Muscle layer of colon (tissue), 2 donors: Measurements from ENCODE around the gene BATF3.

ENCODE experiments used
- H3K27ac ChIP-seq: one replicate; pipeline ENCODE4 v1.7.0; 2013; ENCODE audit warnings: low read depth, mild to moderate bottlenecking, low read length, moderate library complexity
- H3K27me3 ChIP-seq, 2 donors: one replicate each; pipeline ENCODE4 v1.7.0; 2013; ENCODE audit warnings: low read length in 2 of 2, mild to moderate bottlenecking in 2 of 2; ENCODE audit not compliant: insufficient read depth in 2 of 2, control insufficient read depth in 1 of 2
- H3K36me3 ChIP-seq: one replicate; pipeline ENCODE4 v1.7.0; 2013; ENCODE audit warnings: mild to moderate bottlenecking, low read length; ENCODE audit not compliant: insufficient read depth
- H3K4me1 ChIP-seq: one replicate; pipeline ENCODE4 v1.7.0; 2013; ENCODE audit warnings: mild to moderate bottlenecking, low read length; ENCODE audit not compliant: insufficient read depth
- H3K4me3 ChIP-seq, 2 donors: one replicate each; pipeline ENCODE4 v1.7.0; 2013; ENCODE audit warnings: low read length in 2 of 2, low read depth in 1 of 2, mild to moderate bottlenecking in 1 of 2, moderate library complexity in 1 of 2
- H3K9ac ChIP-seq: one replicate; pipeline ENCODE4 v1.7.0; 2013; ENCODE audit warnings: low read length
- H3K9me3 ChIP-seq: one replicate; pipeline ENCODE4 v1.7.0; 2013; ENCODE audit warnings: mild to moderate bottlenecking, low read length
- donor health status: abdominal sarcoma.
- donor health status: Adenocarcinoma of cecum.

Gene BATF3

GRCh38 chr1:212689758-212690529 is 9.7 kb downstream of the BATF3 start:
- no peaks in the 10 kb centered on the region for H3K36me3 ChIP-seq
- peaks cover 0 to 6% of the 10 kb centered on the region in 2 donors for H3K27me3 ChIP-seq

GRCh38 chr1:212689196-212689725 is 10.4 kb downstream of the BATF3 start:
- Histone ChIP-seq H3K9me3 (no peaks in the 10 kb centered on the region), H3K27ac (no peak overlapping the region), H3K4me1 (no peaks in the 10 kb centered on the region), H3K9ac (no peak overlapping the region), H3K4me3 (no peak overlapping the region), H3K27me3 (no peaks in the 10 kb centered on the region), H3K36me3 (no peaks in the 10 kb centered on the region)

More at GRCh38 chr1:212689758-212690529, 9.7 kb downstream of the BATF3 start:
- Histone ChIP-seq H3K9me3 (no peaks in the 10 kb centered on the region), H3K4me1 (no peaks in the 10 kb centered on the region), H3K4me3 (no peak overlapping the region), H3K27ac (no peak overlapping the region), H3K9ac (no peak overlapping the region)

GRCh38 chr1:212688341-212689047 is 11.1 kb downstream of the BATF3 start:
- H3K9me3 ChIP-seq = no peaks in the 10 kb centered on the region
- H3K4me1 ChIP-seq = no peaks in the 10 kb centered on the region
- H3K4me3 ChIP-seq = no peak overlapping the region
- no peaks in the 10 kb centered on the region for H3K36me3 ChIP-seq
- no peaks in the 10 kb centered on the region for H3K27me3 ChIP-seq
- no peak overlapping the region for H3K27ac ChIP-seq
- no peak overlapping the region for H3K9ac ChIP-seq

- no peak overlapping the region for H3K9ac ChIP-seq
- no peaks in the 10 kb centered on the region for H3K4me1 ChIP-seq
- no peaks in the 10 kb centered on the region for H3K9me3 ChIP-seq
- H3K27me3 ChIP-seq = no peaks in the 10 kb centered on the region
- H3K4me3 ChIP-seq = no peak overlapping the region
- H3K27ac ChIP-seq = no peak overlapping the region
- no peaks in the 10 kb centered on the region for H3K36me3 ChIP-seq
These were observed 11.8 kb downstream of the BATF3 start for GRCh38 chr1:212687811-212688210.

GRCh38 chr1:212686591-212686990 is 13.0 kb downstream of the BATF3 start:
- Histone ChIP-seq H3K36me3 (no peaks in the 10 kb centered on the region), H3K9ac (no peak overlapping the region), H3K4me1 (no peaks in the 10 kb centered on the region), H3K27me3 (no peaks in the 10 kb centered on the region), H3K9me3 (no peaks in the 10 kb centered on the region), H3K4me3 (no peak overlapping the region), H3K27ac (no peak overlapping the region)

- Histone ChIP-seq H3K27ac (no peak overlapping the region), H3K9me3 (no peaks in the 10 kb centered on the region), H3K36me3 (no peaks in the 10 kb centered on the region), H3K9ac (no peak overlapping the region), H3K4me3 (no peak overlapping the region), H3K27me3 (no peaks in the 10 kb centered on the region), H3K4me1 (no peaks in the 10 kb centered on the region)
These were observed 13.6 kb downstream of the BATF3 start for GRCh38 chr1:212686069-212686468.

GRCh38 chr1:212685429-212685828 is 14.2 kb downstream of the BATF3 start:
- H3K27me3 ChIP-seq = no peaks in the 10 kb centered on the region
- H3K9ac ChIP-seq = no peak overlapping the region
- H3K9me3 ChIP-seq = no peaks in the 10 kb centered on the region
- H3K4me3 ChIP-seq = no peak overlapping the region
- H3K27ac ChIP-seq = no peak overlapping the region
- no peaks in the 10 kb centered on the region for H3K4me1 ChIP-seq
- no peaks in the 10 kb centered on the region for H3K36me3 ChIP-seq

GRCh38 chr1:212684521-212685090 is 15.0 kb downstream of the BATF3 start:
- Histone ChIP-seq H3K9me3 (no peaks in the 10 kb centered on the region), H3K9ac (no peak overlapping the region), H3K36me3 (no peaks in the 10 kb centered on the region), H3K27me3 (no peaks in the 10 kb centered on the region), H3K27ac (no peak overlapping the region), H3K4me3 (no peak overlapping the region), H3K4me1 (no peaks in the 10 kb centered on the region)

GRCh38 chr1:212684076-212684475 is 15.6 kb downstream of the BATF3 start:
- no peak overlapping the region for H3K27ac ChIP-seq
- H3K9ac ChIP-seq = no peak overlapping the region
- H3K9me3 ChIP-seq = no peaks in the 10 kb centered on the region
- no peak overlapping the region for H3K4me3 ChIP-seq
- H3K36me3 ChIP-seq = no peaks in the 10 kb centered on the region
- H3K4me1 ChIP-seq = no peaks in the 10 kb centered on the region
- no peaks in the 10 kb centered on the region for H3K27me3 ChIP-seq

- H3K36me3 ChIP-seq = no peaks in the 10 kb centered on the region
- H3K27ac ChIP-seq = no peak overlapping the region
- no peaks in the 10 kb centered on the region for H3K9me3 ChIP-seq
- H3K4me1 ChIP-seq = no peaks in the 10 kb centered on the region
- no peak overlapping the region for H3K9ac ChIP-seq
- no peak overlapping the region for H3K4me3 ChIP-seq
- no peaks in the 10 kb centered on the region for H3K27me3 ChIP-seq
These were observed 16.3 kb downstream of the BATF3 start for GRCh38 chr1:212683357-212683722.

GRCh38 chr1:212680680-212681389 is 18.8 kb downstream of the BATF3 start:
- Histone ChIP-seq H3K9ac (no peak overlapping the region), H3K4me1 (no peaks in the 10 kb centered on the region), H3K27ac (no peak overlapping the region), H3K36me3 (no peaks in the 10 kb centered on the region), H3K27me3 (no peaks in the 10 kb centered on the region), H3K4me3 (no peak overlapping the region), H3K9me3 (no peaks in the 10 kb centered on the region)
